Panc1 (cell line): ENCODE data around the gene TMX4. TPM values are rescaled to one million over a fixed set of nuclear protein-coding genes. Genes with fewer than 3 reads are reported as not detected.

Experiments
- ATAC-seq: fragments of 200-7000 bp; cut with Tn5 transposase; 2 replicates; pipeline ENCODE4 v1.9.1; 2020; ENCODE audit warnings: mild to moderate bottlenecking, moderate library complexity
- BruUV-seq: library from RNA; stranded (reverse); fragments of 400-500 nt; replicated peaks from 2 replicates; lab custom pipeline; 2021; lab: Mats Ljungman, UMichigan
- CTCF ChIA-PET: fragments of 300-600 bp; sonication (Branson Sonifier 250); formaldehyde crosslinking; loops from one replicate; lab custom pipeline; 2022; ENCODE audit warnings: antibody characterized with exemption; lab: Charles Lee
- POLR2A ChIA-PET: fragments of 300-600 bp; sonication (Branson Sonifier 250); formaldehyde crosslinking; loops from one replicate; lab custom pipeline; 2022; ENCODE audit warnings: antibody characterized with exemption; lab: Charles Lee
- DNase-seq: peaks from one replicate; pipeline ENCODE4 v3.0.0-alpha.2; 2010; ENCODE audit warnings: low read depth, low spot score
- H3K27ac ChIP-seq: 2 replicates; pipeline ENCODE4 v1.5.1; 2011; ENCODE audit warnings: mild to moderate bottlenecking, low read length, inconsistent platforms
- H3K27me3 ChIP-seq: fragments of 200-500 bp; sonication (Bioruptor generic); 2 replicates; pipeline ENCODE4 v1.6.0; 2014; ENCODE audit warnings: low read length, inconsistent platforms; ENCODE audit not compliant: control insufficient read depth, insufficient read depth
- H3K36me3 ChIP-seq: fragments of 200-500 bp; sonication (Bioruptor generic); 2 replicates; pipeline ENCODE4 v1.5.1; 2014; ENCODE audit warnings: inconsistent platforms, mild to moderate bottlenecking, low read length, moderate library complexity; ENCODE audit not compliant: control insufficient read depth, insufficient read depth
- H3K4me1 ChIP-seq: 2 replicates; pipeline ENCODE4 v1.5.1; 2011; ENCODE audit warnings: inconsistent platforms, mild to moderate bottlenecking, low read length, moderate library complexity; ENCODE audit not compliant: control insufficient read depth, insufficient read depth
- H3K4me3 ChIP-seq, 2 experiments: 2 replicates each; pipeline ENCODE4 v1.5.1; 2011 to 2012; ENCODE audit warnings: low read depth in 2 of 2, low read length in 2 of 2, mild to moderate bottlenecking in 2 of 2, inconsistent platforms in 1 of 2, moderate library complexity in 1 of 2
- H3K9me3 ChIP-seq: fragments of 200-500 bp; sonication (Bioruptor generic); 2 replicates; pipeline ENCODE4 v1.5.1; 2014; ENCODE audit warnings: low read depth, mild to moderate bottlenecking, inconsistent platforms, low read length, moderate library complexity; ENCODE audit not compliant: control insufficient read depth, insufficient read depth
- CTCF ChIP-seq: fragments of 450-650 bp; IDR thresholded peaks from 2 replicates; pipeline ENCODE4 v1.5.1; 2017; ENCODE audit warnings: mild to moderate bottlenecking
- POLR2AphosphoS5 ChIP-seq: IDR thresholded peaks from 2 replicates; pipeline ENCODE4 v1.6.1; 2012; ENCODE audit warnings: mild to moderate bottlenecking, low read depth, low read length, moderate library complexity
- SIN3A ChIP-seq: IDR thresholded peaks from 2 replicates; pipeline ENCODE4 v1.6.1; 2012; ENCODE audit warnings: low read depth, mild to moderate bottlenecking, low read length, moderate library complexity, borderline replicate concordance; ENCODE audit not compliant: insufficient read depth
- TCF7L2 ChIP-seq: IDR thresholded peaks from 2 replicates; pipeline ENCODE4 v1.6.1; 2011; ENCODE audit warnings: mild to moderate bottlenecking, low read depth, low read length, inconsistent platforms
- in situ Hi-C: cut with HindIII; loops from 2 replicates; pipeline ENCODE4 v1.10.0; 2016; ENCODE audit warnings: low sequenced_read_pairs, low pct_unique_long_range_greater_than_20kb
- intact Hi-C: fragments of 100-400 bp; cut with micrococcal nuclease; formaldehyde crosslinking; loops from one replicate; pipeline ENCODE4 v1.10.0; 2022; ENCODE audit not compliant: unreplicated experiment
- total RNA-seq: library from RNA; stranded (reverse); gene quantifications from one replicate; pipeline ENCODE4 v1.2.1, GENCODE V29; 2021; ENCODE audit not compliant: unreplicated experiment
- TF ChIP-seq, protein P1 (sequence below), 2 experiments: IDR thresholded peaks; 2 replicates each; pipeline ENCODE4 v1.6.1; 2011 to 2012; ENCODE audit warnings: low read depth in 2 of 2, control low read depth in 1 of 2, low read length in 1 of 2, mild to moderate bottlenecking in 1 of 2, moderate library complexity in 1 of 2; ENCODE audit not compliant: insufficient read depth in 1 of 2

The TMX4 gene
- total RNA-seq, 1 experiment from 2014 or later: 34.6 TPM

- in situ Hi-C loops (no loop called here), intact Hi-C loops (no loop called here)
- no TSS peak for BruUV-seq
- DNase-seq (no peak), ATAC-seq (no peak)
- peaks cover 3% of the 10 kb centered on the region; the same call in 1 of the 2 replicates for H3K9me3 ChIP-seq
- H3K4me3 ChIP-seq: no peak overlapping the region
- no peaks in the 10 kb centered on the region for H3K4me1 ChIP-seq
- no peaks in the 10 kb centered on the region for H3K36me3 ChIP-seq
- TF ChIP-seq TCF7L2 (no peak), SIN3A (no peak), CTCF (no peak), POLR2AphosphoS5 (no peak)
- TF ChIP-seq, protein P1, sequence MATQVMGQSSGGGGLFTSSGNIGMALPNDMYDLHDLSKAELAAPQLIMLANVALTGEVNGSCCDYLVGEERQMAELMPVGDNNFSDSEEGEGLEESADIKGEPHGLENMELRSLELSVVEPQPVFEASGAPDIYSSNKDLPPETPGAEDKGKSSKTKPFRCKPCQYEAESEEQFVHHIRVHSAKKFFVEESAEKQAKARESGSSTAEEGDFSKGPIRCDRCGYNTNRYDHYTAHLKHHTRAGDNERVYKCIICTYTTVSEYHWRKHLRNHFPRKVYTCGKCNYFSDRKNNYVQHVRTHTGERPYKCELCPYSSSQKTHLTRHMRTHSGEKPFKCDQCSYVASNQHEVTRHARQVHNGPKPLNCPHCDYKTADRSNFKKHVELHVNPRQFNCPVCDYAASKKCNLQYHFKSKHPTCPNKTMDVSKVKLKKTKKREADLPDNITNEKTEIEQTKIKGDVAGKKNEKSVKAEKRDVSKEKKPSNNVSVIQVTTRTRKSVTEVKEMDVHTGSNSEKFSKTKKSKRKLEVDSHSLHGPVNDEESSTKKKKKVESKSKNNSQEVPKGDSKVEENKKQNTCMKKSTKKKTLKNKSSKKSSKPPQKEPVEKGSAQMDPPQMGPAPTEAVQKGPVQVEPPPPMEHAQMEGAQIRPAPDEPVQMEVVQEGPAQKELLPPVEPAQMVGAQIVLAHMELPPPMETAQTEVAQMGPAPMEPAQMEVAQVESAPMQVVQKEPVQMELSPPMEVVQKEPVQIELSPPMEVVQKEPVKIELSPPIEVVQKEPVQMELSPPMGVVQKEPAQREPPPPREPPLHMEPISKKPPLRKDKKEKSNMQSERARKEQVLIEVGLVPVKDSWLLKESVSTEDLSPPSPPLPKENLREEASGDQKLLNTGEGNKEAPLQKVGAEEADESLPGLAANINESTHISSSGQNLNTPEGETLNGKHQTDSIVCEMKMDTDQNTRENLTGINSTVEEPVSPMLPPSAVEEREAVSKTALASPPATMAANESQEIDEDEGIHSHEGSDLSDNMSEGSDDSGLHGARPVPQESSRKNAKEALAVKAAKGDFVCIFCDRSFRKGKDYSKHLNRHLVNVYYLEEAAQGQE (IDR thresholded peaks at IDR 0.05; ENCODE audit: insufficient read depth in 1 of 2, low read depth in 2 of 2, low read length in 1 of 2): no peak
- no peaks in the 10 kb centered on the region for H3K27me3 ChIP-seq
- POLR2A ChIA-PET: no interaction called here
- CTCF ChIA-PET: no interaction called here
- no peak overlapping the region for H3K27ac ChIP-seq
Measured at GRCh38 chr20:7993238-7993637, 26.3 kb downstream of the TMX4 start.

GRCh38 chr20:7990385-7990784 is 29.2 kb downstream of the TMX4 start:
- no peak overlapping the region for H3K27ac ChIP-seq
- peaks cover 3% of the 10 kb centered on the region; the same call in 1 of the 2 replicates for H3K9me3 ChIP-seq
- CTCF ChIA-PET: no interaction called here
- no peak for DNase-seq
- POLR2A ChIA-PET: no interaction called here
- no peaks in the 10 kb centered on the region for H3K27me3 ChIP-seq
- H3K4me1 ChIP-seq: no peaks in the 10 kb centered on the region
- no peak for ATAC-seq
- intact Hi-C loops: no loop called here
- H3K4me3 ChIP-seq: no peak overlapping the region
- no TSS peak for BruUV-seq
- H3K36me3 ChIP-seq: no peaks in the 10 kb centered on the region
- TF ChIP-seq CTCF (no peak), POLR2AphosphoS5 (no peak), SIN3A (no peak), TCF7L2 (no peak)
- TF ChIP-seq, protein P1 (IDR thresholded peaks at IDR 0.05; ENCODE audit: insufficient read depth in 1 of 2, low read depth in 2 of 2, low read length in 1 of 2): no peak
- in situ Hi-C loops: no loop called here
